Uterus (tissue), 4 donors: ENCODE results near the gene TFPI. TPM values are rescaled to one million over a fixed set of nuclear protein-coding genes. Genes with fewer than 3 reads are reported as not detected.

Experiments
- DNase-seq, 2 donors: peaks; one replicate each; pipeline ENCODE4 v3.0.0-alpha.2; 2019 to 2020
- H3K27ac ChIP-seq, 2 donors: fragments of 200-600 bp; sonication (generic); 1 replicate in 1 of 2; 2 replicates in 1 of 2; pipeline ENCODE4 v1.5.1; 2016 to 2018
- H3K27me3 ChIP-seq, 2 donors: fragments of 200-600 bp; sonication (generic); one replicate each; pipeline ENCODE4 v1.5.1; 2018 to 2019; ENCODE audit warnings: control low read depth in 1 of 2
- H3K36me3 ChIP-seq, 2 donors: fragments of 200-600 bp; sonication (generic); one replicate each; pipeline ENCODE4 v1.5.1; 2019; ENCODE audit warnings: control low read depth in 1 of 2
- H3K4me1 ChIP-seq, 2 donors: fragments of 200-600 bp; sonication (generic); one replicate each; pipeline ENCODE4 v1.5.1; 2018 to 2019; ENCODE audit warnings: control low read depth in 1 of 2
- H3K4me3 ChIP-seq, 2 donors: fragments of 200-600 bp; sonication (generic); 1 replicate in 1 of 2; 2 replicates in 1 of 2; pipeline ENCODE4 v1.5.1; 2018 to 2019; ENCODE audit warnings: mild to moderate bottlenecking in 1 of 2
- H3K9me3 ChIP-seq, 2 donors: fragments of 200-600 bp; sonication (generic); one replicate each; pipeline ENCODE4 v1.5.1; 2019; ENCODE audit warnings: control low read depth in 1 of 2
- CTCF ChIP-seq, 4 experiments: fragments of 200-600 bp in 2 of 4; fragments of 450-650 bp in 2 of 4; sonication (generic) in 2 of 4; IDR thresholded peaks; one replicate each; pipeline ENCODE4 v1.5.1; 2016 to 2019; ENCODE audit warnings: antibody characterized with exemption in 4 of 4, mild to moderate bottlenecking in 2 of 4, moderate library complexity in 1 of 4
- POLR2A ChIP-seq, 2 donors: fragments of 450-650 bp; IDR thresholded peaks; one replicate each; pipeline ENCODE4 v1.6.1; 2016; ENCODE audit warnings: antibody characterized with exemption in 2 of 2, mild to moderate bottlenecking in 1 of 2, moderate library complexity in 1 of 2
- intact Hi-C: fragments of 100-400 bp; cut with DNase I; formaldehyde crosslinking; loops from one replicate; pipeline ENCODE4 v1.15.1; 2023; ENCODE audit warnings: low total_unique reads
- total RNA-seq, 4 donors: library from RNA; depleted of rRNA in 3 of 4; stranded (reverse); fragments of >200 nt in 3 of 4; gene quantifications; one replicate each; pipeline versions ENCODE4 v1.1.0 to v1.2.4, GENCODE V29; 2014 to 2023
- donor health status: DM: yes; HTN: yes; CAD: no.

TFPI gene
- total RNA-seq, 4 donors from 2014 or later = 88.5 to 135 (median 99.2) TPM

GRCh38 chr2:187509667-187510417 lies 44.4 kb downstream of the TFPI start:
- TF ChIP-seq POLR2A (IDR thresholded peaks at IDR 0.05) (no peak), CTCF (IDR thresholded peaks at IDR 0.05) (no peak)
- intact Hi-C loops = no loop called here
- no peaks in the 10 kb centered on the region for H3K4me1 ChIP-seq

GRCh38 chr2:187506416-187506815 lies 47.8 kb downstream of the TFPI start:
- TF ChIP-seq CTCF (IDR thresholded peaks at IDR 0.05) (no peak), POLR2A (IDR thresholded peaks at IDR 0.05) (no peak)
- intact Hi-C loops = no loop called here
- H3K27ac ChIP-seq = no peak overlapping the region
- H3K27me3 ChIP-seq = no peaks in the 10 kb centered on the region
- no peaks in the 10 kb centered on the region for H3K36me3 ChIP-seq
- no peak overlapping the region for H3K4me3 ChIP-seq
- no peak for DNase-seq
- no peaks in the 10 kb centered on the region for H3K9me3 ChIP-seq
- H3K4me1 ChIP-seq = no peaks in the 10 kb centered on the region

More at GRCh38 chr2:187509667-187510417, 44.4 kb downstream of the TFPI start:
- Histone ChIP-seq H3K27me3 (no peaks in the 10 kb centered on the region), H3K9me3 (no peaks in the 10 kb centered on the region), H3K36me3 (no peaks in the 10 kb centered on the region), H3K4me3 (no peak overlapping the region), H3K27ac (no peak overlapping the region)
- DNase-seq = no peak

GRCh38 chr2:187505065-187505672 lies 49.1 kb downstream of the TFPI start:
- H3K4me3 ChIP-seq = no peak overlapping the region
- TF ChIP-seq POLR2A (IDR thresholded peaks at IDR 0.05) (no peak), CTCF (IDR thresholded peaks at IDR 0.05) (no peak)
- intact Hi-C loops = no loop called here
- no peaks in the 10 kb centered on the region for H3K4me1 ChIP-seq
- no peak for DNase-seq
- no peak overlapping the region for H3K27ac ChIP-seq
- H3K9me3 ChIP-seq = no peaks in the 10 kb centered on the region
- no peaks in the 10 kb centered on the region for H3K27me3 ChIP-seq
- no peaks in the 10 kb centered on the region for H3K36me3 ChIP-seq

- intact Hi-C loops = no loop called here
- TF ChIP-seq POLR2A (IDR thresholded peaks at IDR 0.05) = no peak
- no peak for TF ChIP-seq CTCF (IDR thresholded peaks at IDR 0.05)
- no peaks in the 10 kb centered on the region for H3K4me1 ChIP-seq
- no peaks in the 10 kb centered on the region for H3K9me3 ChIP-seq
- H3K4me3 ChIP-seq = no peak overlapping the region
- peak overlapping the region in 1 of 2 donors; percentile 43 for H3K27ac ChIP-seq
- no peaks in the 10 kb centered on the region for H3K27me3 ChIP-seq
- no peaks in the 10 kb centered on the region for H3K36me3 ChIP-seq
- no peak for DNase-seq
Observed at GRCh38 chr2:187504312-187504921, 49.8 kb downstream of the TFPI start.

- TF ChIP-seq CTCF (IDR thresholded peaks at IDR 0.05) = no peak
- TF ChIP-seq POLR2A (IDR thresholded peaks at IDR 0.05) = no peak
- no peaks in the 10 kb centered on the region for H3K9me3 ChIP-seq
- DNase-seq = no peak
- no peak overlapping the region for H3K27ac ChIP-seq
- H3K4me3 ChIP-seq = no peak overlapping the region
- H3K27me3 ChIP-seq = no peaks in the 10 kb centered on the region
- H3K36me3 ChIP-seq = no peaks in the 10 kb centered on the region
- intact Hi-C loops = no loop called here
- H3K4me1 ChIP-seq = no peaks in the 10 kb centered on the region
Observed at GRCh38 chr2:187503700-187504099, 50.5 kb downstream of the TFPI start.
